Mammary epithelial cell (primary cell): ENCODE measurements around the gene C8A.

Experiments used
- CTCF ChIP-seq, 2 donors: IDR thresholded peaks in 1 of 2; conservative IDR thresholded peaks in 1 of 2; 2 replicates each; pipeline ENCODE4 v1.5.1; 2011 to 2012; ENCODE audit warnings: inconsistent platforms in 2 of 2, low read length in 2 of 2, mild to moderate bottlenecking in 2 of 2, control low read depth in 1 of 2, low read depth in 1 of 2; ENCODE audit not compliant: insufficient read depth in 1 of 2; ENCODE audit errors: extremely low read depth in 1 of 2
- EZH2 ChIP-seq: IDR thresholded peaks from 2 replicates; pipeline ENCODE4 v1.6.1; 2012; ENCODE audit warnings: low read length, inconsistent platforms, borderline replicate concordance

GRCh38 chr1:56881417-56881816, 26.8 kb downstream of the C8A start:
- TF ChIP-seq CTCF (conservative IDR thresholded peaks at IDR 0.05 in 1 of 2, IDR thresholded peaks at IDR 0.05 in 1 of 2; ENCODE audit: extremely low read depth in 1 of 2, insufficient read depth in 1 of 2, low read depth in 1 of 2, low read length in 2 of 2) (no peak), EZH2 (no peak)
